ENCODE results near the gene GPD2. TPM values are rescaled to one million over a fixed set of nuclear protein-coding genes. Genes with fewer than 3 reads are reported as not detected.

GPD2 gene
- total and polyA plus RNA-seq, 2 of the 13 experiments (the other 11 are each of a cell fraction or from before 2014, with no cell fraction given): not detected

DNA sequence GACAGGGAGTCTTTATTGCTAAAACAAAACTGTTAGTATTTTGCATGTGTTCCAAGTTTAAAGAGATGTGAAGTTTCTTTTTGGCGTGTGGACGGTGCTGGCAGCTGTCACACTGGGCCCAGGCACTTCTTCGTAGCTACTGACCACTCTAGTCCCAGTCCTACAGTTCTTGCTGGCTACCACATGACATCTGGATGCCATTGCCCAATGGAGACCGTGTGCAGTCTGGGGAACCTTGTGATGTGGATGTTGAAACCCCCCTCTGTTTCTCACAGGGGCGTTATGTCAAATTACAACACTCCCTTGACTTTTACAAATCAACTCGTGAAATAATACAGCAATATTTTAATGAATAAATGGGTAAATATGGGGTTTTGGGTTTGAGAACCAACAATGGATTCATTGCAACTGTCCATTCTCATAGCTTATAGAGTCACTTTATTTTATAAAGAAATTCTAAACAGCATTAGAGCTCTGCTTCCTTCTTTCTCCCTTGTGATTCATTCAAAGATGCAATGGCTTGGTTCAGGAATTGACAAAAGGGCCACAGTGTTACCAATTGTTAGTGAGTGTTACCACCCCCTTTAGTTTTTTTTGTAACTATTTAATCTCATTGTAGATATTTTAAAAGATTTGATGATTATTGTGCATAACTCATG, 1.2 kb downstream of the GPD2 start (continued):
- TF ChIP-seq, protein P1, sequence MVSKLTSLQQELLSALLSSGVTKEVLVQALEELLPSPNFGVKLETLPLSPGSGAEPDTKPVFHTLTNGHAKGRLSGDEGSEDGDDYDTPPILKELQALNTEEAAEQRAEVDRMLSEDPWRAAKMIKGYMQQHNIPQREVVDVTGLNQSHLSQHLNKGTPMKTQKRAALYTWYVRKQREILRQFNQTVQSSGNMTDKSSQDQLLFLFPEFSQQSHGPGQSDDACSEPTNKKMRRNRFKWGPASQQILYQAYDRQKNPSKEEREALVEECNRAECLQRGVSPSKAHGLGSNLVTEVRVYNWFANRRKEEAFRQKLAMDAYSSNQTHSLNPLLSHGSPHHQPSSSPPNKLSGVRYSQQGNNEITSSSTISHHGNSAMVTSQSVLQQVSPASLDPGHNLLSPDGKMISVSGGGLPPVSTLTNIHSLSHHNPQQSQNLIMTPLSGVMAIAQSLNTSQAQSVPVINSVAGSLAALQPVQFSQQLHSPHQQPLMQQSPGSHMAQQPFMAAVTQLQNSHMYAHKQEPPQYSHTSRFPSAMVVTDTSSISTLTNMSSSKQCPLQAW (CRISPR knock-in tag; IDR thresholded peaks at IDR 0.05): no peak
- TF ChIP-seq DNMT3B (CRISPR knock-in tag; conservative IDR thresholded peaks at IDR 0.05) (no peak), ZNF446 (CRISPR knock-in tag; IDR thresholded peaks at IDR 0.05) (no peak), NFYB (CRISPR knock-in tag; IDR thresholded peaks at IDR 0.05) (no peak), ZNF333 (CRISPR knock-in tag; IDR thresholded peaks at IDR 0.05; ENCODE audit: borderline replicate concordance) (no peak)

DNA sequence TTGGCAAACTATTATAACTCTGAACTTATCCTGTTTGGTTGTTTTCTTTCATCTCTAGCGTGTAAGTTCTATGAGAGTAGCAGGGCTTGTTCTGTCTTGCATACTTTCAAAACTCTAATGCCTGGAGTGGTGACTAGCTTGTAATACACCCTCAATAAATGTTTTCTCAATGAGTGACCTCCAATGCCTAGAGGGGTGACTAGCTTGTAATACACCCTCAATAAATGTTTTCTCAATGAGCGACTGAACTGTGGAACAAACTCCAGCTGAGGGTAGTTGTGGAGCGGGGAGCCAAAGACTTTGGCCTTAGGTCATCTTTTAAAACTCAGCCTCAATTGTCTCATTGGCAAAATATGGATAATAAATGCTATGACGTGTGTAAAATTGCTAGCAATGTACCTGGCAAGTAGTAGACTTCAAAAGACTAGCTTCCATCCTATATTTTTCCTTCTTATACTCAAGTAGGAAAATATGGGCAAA, 1.8 kb downstream of the GPD2 start:
- H3K79me2 ChIP-seq (ENCODE audit: insufficient read depth, low read length): no peaks in the 10 kb centered on the region
- no peak overlapping the region for H2AFZ ChIP-seq (ENCODE audit: low read length)
- no peak overlapping the region for H3K9ac ChIP-seq (ENCODE audit: insufficient read depth, low read depth, low read length)
- 38% methylated on average over 4 of the region's 4 CpGs for WGBS (ENCODE audit: low lambda C conversion rate)
- in situ Hi-C loops (cut with HindIII; ENCODE audit: extremely low pct_ligation_motif_present, low pct_unique_long_range_greater_than_20kb): no loop called here
- ATAC-seq (no peak), FAIRE-seq (no peak), DNase-seq (ENCODE audit: low spot score) (no peak)
- CTCF ChIA-PET (ENCODE audit: low intra/inter-chr PET ratio, low total read pairs): no interaction called here
- no peaks in the 10 kb centered on the region for H3K9me3 ChIP-seq (ENCODE audit: low read length)
- H3K4me1 ChIP-seq (ENCODE audit: insufficient read depth, low read length): no peaks in the 10 kb centered on the region
- no peak overlapping the region for H3K4me2 ChIP-seq (ENCODE audit: low read depth, low read length)
- no peaks in the 10 kb centered on the region for H4K20me1 ChIP-seq (ENCODE audit: insufficient read depth, low read length)
- H3K27ac ChIP-seq (ENCODE audit: extremely low read length, insufficient read depth, low read length): no peak overlapping the region
- no peaks in the 10 kb centered on the region; a peak in 1 of 5 replicates for H3K27me3 ChIP-seq (ENCODE audit: control insufficient read depth in 1 of 2, insufficient read depth in 2 of 2, low read length in 2 of 2)
- H3K36me3 ChIP-seq (replicated peaks in 1 of 2; ENCODE audit: control insufficient read depth in 1 of 2, insufficient read depth in 2 of 2, low read length in 2 of 2): no peaks in the 10 kb centered on the region
- intact Hi-C loops (cut with micrococcal nuclease; ENCODE audit: unreplicated experiment): no loop called here
- BruUV-seq (replicated peaks): no TSS peak
- no peak overlapping the region for H3K4me3 ChIP-seq (replicated peaks in 1 of 3; ENCODE audit: insufficient read depth in 1 of 3, low read depth in 2 of 3, low read length in 3 of 3)
- POLR2A ChIA-PET: no interaction called here
- TF ChIP-seq ZNF282 (IDR thresholded peaks at IDR 0.05; ENCODE audit: partially characterized antibody) (no peak), TSC22D2 (CRISPR knock-in tag; IDR thresholded peaks at IDR 0.05; ENCODE audit: borderline replicate concordance) (no peak), MTF1 (CRISPR knock-in tag; IDR thresholded peaks at IDR 0.05) (no peak), ZNF749 (CRISPR knock-in tag; IDR thresholded peaks at IDR 0.05; ENCODE audit: borderline replicate concordance) (no peak), RBAK (CRISPR knock-in tag; IDR thresholded peaks at IDR 0.05) (no peak), ZNF761 (CRISPR knock-in tag; conservative IDR thresholded peaks at IDR 0.05) (no peak), HOXA3 (CRISPR knock-in tag; IDR thresholded peaks at IDR 0.05) (no peak), ZNF33B (CRISPR knock-in tag; IDR thresholded peaks at IDR 0.05) (no peak)
- TF ChIP-seq, protein P2, sequence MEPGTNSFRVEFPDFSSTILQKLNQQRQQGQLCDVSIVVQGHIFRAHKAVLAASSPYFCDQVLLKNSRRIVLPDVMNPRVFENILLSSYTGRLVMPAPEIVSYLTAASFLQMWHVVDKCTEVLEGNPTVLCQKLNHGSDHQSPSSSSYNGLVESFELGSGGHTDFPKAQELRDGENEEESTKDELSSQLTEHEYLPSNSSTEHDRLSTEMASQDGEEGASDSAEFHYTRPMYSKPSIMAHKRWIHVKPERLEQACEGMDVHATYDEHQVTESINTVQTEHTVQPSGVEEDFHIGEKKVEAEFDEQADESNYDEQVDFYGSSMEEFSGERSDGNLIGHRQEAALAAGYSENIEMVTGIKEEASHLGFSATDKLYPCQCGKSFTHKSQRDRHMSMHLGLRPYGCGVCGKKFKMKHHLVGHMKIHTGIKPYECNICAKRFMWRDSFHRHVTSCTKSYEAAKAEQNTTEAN (CRISPR knock-in tag; conservative IDR thresholded peaks at IDR 0.05): no peak
- TF ChIP-seq, protein P3, sequence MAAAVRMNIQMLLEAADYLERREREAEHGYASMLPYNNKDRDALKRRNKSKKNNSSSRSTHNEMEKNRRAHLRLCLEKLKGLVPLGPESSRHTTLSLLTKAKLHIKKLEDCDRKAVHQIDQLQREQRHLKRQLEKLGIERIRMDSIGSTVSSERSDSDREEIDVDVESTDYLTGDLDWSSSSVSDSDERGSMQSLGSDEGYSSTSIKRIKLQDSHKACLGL (CRISPR knock-in tag; IDR thresholded peaks at IDR 0.05): no peak
